Psoas muscle (tissue), 8 donors: ENCODE measurements around the gene MRTFA. TPM values are rescaled to one million over a fixed set of nuclear protein-coding genes. Genes with fewer than 3 reads are reported as not detected.

ENCODE experiments used
- ATAC-seq, 4 donors: fragments of 200-7000 bp; cut with Tn5 transposase; one replicate each; pipeline ENCODE4 v1.9.1; 2020; ENCODE audit warnings: moderate library complexity in 3 of 4, mild to moderate bottlenecking in 2 of 4
- DNase-seq, 2 donors: peaks; one replicate each; pipeline ENCODE4 v3.0.0-alpha.2; 2020
- H3K27ac ChIP-seq: fragments of 200-600 bp; one replicate; pipeline ENCODE4 v1.8.0; 2022
- H3K27me3 ChIP-seq, 3 donors: fragments of 200-600 bp in 1 of 3; one replicate each; pipeline versions ENCODE4 v1.6.1 to v1.8.0; 2013 to 2022; ENCODE audit warnings: low read length in 2 of 3, mild to moderate bottlenecking in 2 of 3, moderate library complexity in 1 of 3; ENCODE audit not compliant: insufficient read depth in 3 of 3
- H3K36me3 ChIP-seq, 2 donors: fragments of 200-600 bp in 1 of 2; one replicate each; pipeline versions ENCODE4 v1.6.1 to v1.8.0; 2013 to 2022; ENCODE audit warnings: low read depth in 1 of 2, mild to moderate bottlenecking in 1 of 2, moderate library complexity in 1 of 2; ENCODE audit not compliant: insufficient read depth in 1 of 2
- H3K4me1 ChIP-seq: fragments of 200-600 bp; one replicate; pipeline ENCODE4 v1.8.0; 2022
- H3K4me3 ChIP-seq: fragments of 200-600 bp; one replicate; pipeline ENCODE4 v1.8.0; 2022; ENCODE audit warnings: mild to moderate bottlenecking
- H3K9me3 ChIP-seq: fragments of 200-600 bp; one replicate; pipeline ENCODE4 v1.8.0; 2022
- CTCF ChIP-seq: fragments of 200-600 bp; IDR thresholded peaks from one replicate; pipeline ENCODE4 v1.8.0; 2022; ENCODE audit warnings: antibody characterized with exemption
- WGBS, 3 donors: extraction: QIAGEN DNeasy Blood & Tissue Kit; methylation state at CpG; one replicate each; pipeline versions ENCODE4 v1.1.6 to v1.1.7; 2013; 5-methylcytosine and 5-hydroxymethylcytosine counted together
- intact Hi-C, 2 donors: fragments of 100-400 bp; cut with DNase I; formaldehyde crosslinking; loops; one replicate each; pipeline versions ENCODE4 v1.11.0 to v1.14.2; 2022
- polyA plus RNA-seq, 3 donors: library from polyadenylated mRNA; stranded (reverse); fragments of 200-250 nt; gene quantifications; one replicate each; pipeline ENCODE4 v1.2.3, GENCODE V29; 2013
- total RNA-seq, 4 donors: library from RNA; stranded (reverse); fragmentation: NEBNext Ultra II Directional in 2 of 4; extraction: Animal tissue kit (Norgen Biotek cat#: 25700) in 2 of 4; gene quantifications; one replicate each; pipeline versions ENCODE4 v1.2.1 to v1.2.4, GENCODE V29; 2021 to 2023
- donor health status: healthy with polysubstance abuse.
- donor health status: DM: no; HTN: no; CAD: no; lungs with moderate emphysema.
- donor health status: Bipolar disorder and iron deficiency.
- donor health status: healthy.
- donor health status: DM: yes; HTN: yes; CAD: no.
- donor health status: DM: no; HTN: no; CAD: no.
- donor health status: DM: no; HTN: no; CAD: no.
- donor health status: DM: yes; HTN: yes; CAD: no.

Gene MRTFA
- total and polyA plus RNA-seq, 7 donors: 10.1 to 24.0 (median 15.7) TPM

- no peak overlapping the region for H3K27ac ChIP-seq
- TF ChIP-seq CTCF: no peak
- intact Hi-C loops: loop anchor here in 1 of 2 donors (10.0 kb wide), 1 partner anchor 335 kb away; no protein-coding TSS in a partner anchor
- no peak overlapping the region for H3K4me3 ChIP-seq
- no peaks in the 10 kb centered on the region for H3K27me3 ChIP-seq
- peaks cover 27% of the 10 kb centered on the region for H3K4me1 ChIP-seq
- DNase-seq (no peak), ATAC-seq (no peak)
- 84 to 86% (median 86%) methylated on average over 8 of the region's 8 CpGs for WGBS, 3 donors
- H3K36me3 ChIP-seq: peaks cover 3 to 77% of the 10 kb centered on the region in 2 donors
- no peaks in the 10 kb centered on the region for H3K9me3 ChIP-seq
Observed at GRCh38 chr22:40419718-40420117, 216.8 kb downstream of the MRTFA start.

GRCh38 chr22:40418366-40419201 is 217.9 kb downstream of the MRTFA start:
- intact Hi-C loops: no loop called here
- peaks cover 15% of the 10 kb centered on the region for H3K4me1 ChIP-seq
- peaks cover 3 to 72% of the 10 kb centered on the region in 2 donors for H3K36me3 ChIP-seq
- H3K27ac ChIP-seq: no peak overlapping the region
- no peaks in the 10 kb centered on the region for H3K9me3 ChIP-seq
- DNase-seq: no peak
- ATAC-seq: no peak
- WGBS, 3 donors: 60 to 72% (median 64%) methylated on average over 35 to 42 of the region's 42 CpGs
- TF ChIP-seq CTCF: no peak
- H3K27me3 ChIP-seq: no peaks in the 10 kb centered on the region
- H3K4me3 ChIP-seq: no peak overlapping the region

GRCh38 chr22:40417881-40418280 is 218.6 kb downstream of the MRTFA start:
- Histone ChIP-seq H3K27ac (no peak overlapping the region), H3K4me3 (no peak overlapping the region), H3K9me3 (no peaks in the 10 kb centered on the region), H3K4me1 (peaks cover 8% of the 10 kb centered on the region), H3K36me3 (peaks cover 3 to 65% of the 10 kb centered on the region in 2 donors), H3K27me3 (no peaks in the 10 kb centered on the region)
- WGBS, 3 donors: 88 to 90% (median 88%) methylated on average over 5 of the region's 5 CpGs
- DNase-seq: no peak
- no peak for ATAC-seq
- no peak for TF ChIP-seq CTCF
- intact Hi-C loops: no loop called here

GRCh38 chr22:40417041-40417440 is 219.5 kb downstream of the MRTFA start:
- Histone ChIP-seq H3K27ac (no peak overlapping the region), H3K9me3 (no peaks in the 10 kb centered on the region), H3K36me3 (peaks cover 3 to 62% of the 10 kb centered on the region in 2 donors), H3K4me3 (no peak overlapping the region), H3K27me3 (no peaks in the 10 kb centered on the region), H3K4me1 (peaks cover under 1% of the 10 kb centered on the region)
- no peak for TF ChIP-seq CTCF
- intact Hi-C loops: no loop called here
- DNase-seq: no peak
- WGBS, 3 donors: 90 to 97% (median 91%) methylated on average over 8 of the region's 8 CpGs
- no peak for ATAC-seq
